NT2/D1 (cell line): ENCODE measurements around the gene DUSP7.

ENCODE experiments used
- SUZ12 ChIP-seq: IDR thresholded peaks from 2 replicates; pipeline ENCODE4 v1.6.1; 2011; ENCODE audit not compliant: insufficient read length, insufficient read depth; ENCODE audit errors: extremely low read depth
- YY1 ChIP-seq: IDR thresholded peaks from 2 replicates; pipeline ENCODE4 v1.6.1; 2011; ENCODE audit not compliant: insufficient read length, insufficient read depth
- ZNF274 ChIP-seq: IDR thresholded peaks from 2 replicates; pipeline ENCODE4 v1.6.1; 2011; ENCODE audit warnings: mild to moderate bottlenecking, low read depth, low read length

- TF ChIP-seq ZNF274, result no peak
- TF ChIP-seq YY1, result no peak
- TF ChIP-seq SUZ12, result no peak
Measured at GRCh38 chr3:52089691-52090090, 33.3 kb upstream of the DUSP7 start.
